Hepatocyte (in vitro differentiated cells): Measurements from ENCODE around the gene EXOC8. TPM values are rescaled to one million over a fixed set of nuclear protein-coding genes. Genes with fewer than 3 reads are reported as not detected.

Source experiments
- DNase-seq: peaks from one replicate; pipeline ENCODE4 v3.0.0-alpha.2; 2016; ENCODE audit warnings: low spot score
- H2AFZ ChIP-seq: fragments of 200-600 bp; sonication (generic); 2 replicates; pipeline ENCODE4 v1.6.0; 2016; ENCODE audit warnings: antibody characterized with exemption, mild to moderate bottlenecking
- H3K27ac ChIP-seq: fragments of 200-600 bp; sonication (generic); 2 replicates; pipeline ENCODE4 v1.5.1; 2016; ENCODE audit warnings: mild to moderate bottlenecking
- H3K27me3 ChIP-seq: fragments of 200-600 bp; sonication (generic); 2 replicates; pipeline ENCODE4 v1.6.1; 2016
- H3K36me3 ChIP-seq: fragments of 200-600 bp; sonication (generic); replicated peaks from 2 replicates; pipeline ENCODE4 v1.5.1; 2016; ENCODE audit warnings: low read depth; ENCODE audit not compliant: insufficient read depth
- H3K4me1 ChIP-seq: fragments of 200-600 bp; sonication (generic); 2 replicates; pipeline ENCODE4 v1.5.1; 2016; ENCODE audit warnings: mild to moderate bottlenecking, moderate library complexity; ENCODE audit not compliant: insufficient read depth
- H3K4me2 ChIP-seq: fragments of 200-600 bp; sonication (generic); 2 replicates; pipeline ENCODE4 v1.6.0; 2016
- H3K4me3 ChIP-seq: fragments of 200-600 bp; sonication (generic); 2 replicates; pipeline ENCODE4 v1.5.1; 2016; ENCODE audit warnings: mild to moderate bottlenecking
- H3K79me2 ChIP-seq: fragments of 200-600 bp; sonication (generic); 2 replicates; pipeline ENCODE4 v1.6.0; 2017; ENCODE audit warnings: mild to moderate bottlenecking
- H3K9me2 ChIP-seq: fragments of 200-600 bp; sonication (generic); replicated peaks from 2 replicates; pipeline ENCODE4 v1.6.0; 2017; ENCODE audit warnings: mild to moderate bottlenecking; ENCODE audit not compliant: insufficient read depth
- H3K9me3 ChIP-seq: fragments of 200-600 bp; sonication (generic); 2 replicates; pipeline ENCODE4 v1.5.1; 2016; ENCODE audit warnings: low read depth, mild to moderate bottlenecking
- H4K20me1 ChIP-seq: fragments of 200-600 bp; sonication (generic); 2 replicates; pipeline ENCODE4 v1.6.0; 2016; ENCODE audit warnings: mild to moderate bottlenecking; ENCODE audit not compliant: insufficient read depth, poor library complexity, severe bottlenecking
- EZH2 ChIP-seq: fragments of 200-600 bp; sonication (generic); IDR thresholded peaks from 2 replicates; pipeline ENCODE4 v1.6.1; 2016; ENCODE audit warnings: antibody characterized with exemption, mild to moderate bottlenecking, borderline replicate concordance
- EZH2phosphoT487 ChIP-seq: fragments of 200-600 bp; sonication (generic); IDR thresholded peaks from one replicate; pipeline ENCODE4 v1.6.1; 2018; ENCODE audit warnings: antibody characterized with exemption, mild to moderate bottlenecking, low read depth, moderate library complexity; ENCODE audit not compliant: unreplicated experiment, severe bottlenecking
- WGBS: methylation state at CpG from one replicate; pipeline ENCODE4 v1.1.6; 2016; ENCODE audit warnings: low lambda C conversion rate; ENCODE audit errors: missing lambda C conversion rate; 5-methylcytosine and 5-hydroxymethylcytosine counted together
- polyA plus RNA-seq: library from polyadenylated mRNA; unstranded; fragments of >200 nt; fragmentation: Nextera tagmentation; extraction: Ambion mirVana; gene quantifications from 2 replicates; pipeline ENCODE4 v1.2.1, GENCODE V29; 2016
- total RNA-seq: library from RNA; depleted of rRNA; stranded (reverse); fragments of >200 nt; gene quantifications from 2 replicates; pipeline ENCODE4 v1.2.3, GENCODE V29; 2014
- TF ChIP-seq, protein P1 (sequence below): fragments of 200-600 bp; sonication (generic); IDR thresholded peaks from 2 replicates; pipeline ENCODE4 v1.5.1; 2016; ENCODE audit warnings: antibody characterized with exemption, mild to moderate bottlenecking; ENCODE audit not compliant: poor library complexity

The EXOC8 gene
- total and polyA plus RNA-seq, 2 experiments from 2014 or later = 3.2 to 23.4 TPM

DNA sequence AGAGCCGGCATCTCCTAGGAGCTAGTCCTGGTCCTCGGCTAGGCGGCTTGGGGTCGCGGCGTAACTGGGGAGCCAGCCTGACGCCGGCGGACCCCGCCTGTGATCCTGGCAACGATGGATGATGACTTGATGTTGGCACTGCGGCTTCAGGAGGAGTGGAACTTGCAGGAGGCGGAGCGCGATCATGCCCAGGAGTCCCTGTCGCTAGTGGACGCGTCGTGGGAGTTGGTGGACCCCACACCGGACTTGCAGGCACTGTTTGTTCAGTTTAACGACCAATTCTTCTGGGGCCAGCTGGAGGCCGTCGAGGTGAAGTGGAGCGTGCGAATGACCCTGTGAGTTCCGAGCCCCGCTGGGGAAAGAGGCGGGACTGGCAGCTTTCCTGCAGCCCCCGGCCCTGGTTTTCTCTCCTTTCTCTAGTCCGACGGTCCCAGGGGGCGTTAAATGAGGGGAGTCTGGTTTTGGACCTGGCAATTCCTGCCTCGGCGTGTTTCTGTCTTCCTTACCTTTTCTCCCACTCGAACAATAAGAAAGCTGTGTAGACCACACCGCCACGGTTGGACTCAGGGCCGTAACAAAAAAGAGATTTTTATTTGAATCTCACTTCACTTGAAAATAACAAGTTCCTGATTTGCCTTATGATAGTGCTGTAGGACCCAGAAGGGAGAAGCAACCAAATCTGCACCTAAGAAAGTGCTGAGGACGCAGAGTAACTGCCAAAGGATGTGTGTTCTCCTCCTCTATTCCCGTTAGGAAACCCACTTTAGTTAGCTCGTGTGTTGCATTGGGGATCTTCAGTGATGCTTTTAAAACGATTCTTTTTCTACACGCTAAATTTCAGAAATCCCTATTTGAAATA lies 847 bp upstream of the EXOC8 start, which contains the start of gene SPRTN:
Gene SPRTN, plus strand, starts transcription at position 24 of the 859 bp plus-strand sequence. Its CDS starts 91 bp downstream, at position 115.
- no peaks in the 10 kb centered on the region for H3K27me3 ChIP-seq
- no peaks in the 10 kb centered on the region for H3K36me3 ChIP-seq
- H3K4me1 ChIP-seq = peaks cover 37% of the 10 kb centered on the region
- WGBS = 2% methylated on average over 39 of the region's 43 CpGs
- peak within 1 kb of the TSS; percentile 53 for H3K4me3 ChIP-seq
- no peak for DNase-seq
- H2AFZ ChIP-seq = peak within 1 kb of the TSS; percentile 76
- no peaks in the 10 kb centered on the region for H3K9me2 ChIP-seq
- peak within 1 kb of the TSS; percentile 93 for H3K4me2 ChIP-seq
- TF ChIP-seq, protein P1, sequence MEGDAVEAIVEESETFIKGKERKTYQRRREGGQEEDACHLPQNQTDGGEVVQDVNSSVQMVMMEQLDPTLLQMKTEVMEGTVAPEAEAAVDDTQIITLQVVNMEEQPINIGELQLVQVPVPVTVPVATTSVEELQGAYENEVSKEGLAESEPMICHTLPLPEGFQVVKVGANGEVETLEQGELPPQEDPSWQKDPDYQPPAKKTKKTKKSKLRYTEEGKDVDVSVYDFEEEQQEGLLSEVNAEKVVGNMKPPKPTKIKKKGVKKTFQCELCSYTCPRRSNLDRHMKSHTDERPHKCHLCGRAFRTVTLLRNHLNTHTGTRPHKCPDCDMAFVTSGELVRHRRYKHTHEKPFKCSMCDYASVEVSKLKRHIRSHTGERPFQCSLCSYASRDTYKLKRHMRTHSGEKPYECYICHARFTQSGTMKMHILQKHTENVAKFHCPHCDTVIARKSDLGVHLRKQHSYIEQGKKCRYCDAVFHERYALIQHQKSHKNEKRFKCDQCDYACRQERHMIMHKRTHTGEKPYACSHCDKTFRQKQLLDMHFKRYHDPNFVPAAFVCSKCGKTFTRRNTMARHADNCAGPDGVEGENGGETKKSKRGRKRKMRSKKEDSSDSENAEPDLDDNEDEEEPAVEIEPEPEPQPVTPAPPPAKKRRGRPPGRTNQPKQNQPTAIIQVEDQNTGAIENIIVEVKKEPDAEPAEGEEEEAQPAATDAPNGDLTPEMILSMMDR = no peak
- TF ChIP-seq EZH2 = no peak
- no peak for TF ChIP-seq EZH2phosphoT487
- H4K20me1 ChIP-seq = peaks cover 35% of the 10 kb centered on the region
- peak within 1 kb of the TSS; percentile 93 for H3K27ac ChIP-seq
- no peaks in the 10 kb centered on the region for H3K9me3 ChIP-seq
- peaks cover 83% of the 10 kb centered on the region for H3K79me2 ChIP-seq

DNA sequence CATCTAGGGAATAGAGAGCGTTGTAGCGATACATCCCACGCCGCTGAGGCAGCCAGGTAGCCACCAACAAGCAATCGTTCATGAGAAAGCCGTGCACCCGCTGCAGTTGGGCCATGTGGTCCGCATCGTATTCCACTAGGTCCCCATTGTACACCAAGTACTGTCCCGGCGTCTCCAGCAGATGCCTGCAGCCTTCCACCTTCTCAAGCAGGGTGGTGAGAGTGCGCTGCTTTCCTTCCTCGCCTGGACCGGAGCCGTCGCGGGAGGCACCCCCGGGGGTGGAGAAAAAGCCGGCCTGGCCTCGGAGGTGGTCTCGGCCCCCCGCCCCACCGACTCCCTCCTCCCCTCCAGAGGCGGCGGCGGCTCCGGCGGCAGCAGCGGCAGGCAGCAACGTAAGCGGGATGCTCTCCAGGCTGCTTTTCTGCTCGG lies 595 bp downstream of the EXOC8 start:
- peak overlapping the region; percentile 50 for H3K4me3 ChIP-seq
- H4K20me1 ChIP-seq = peaks cover 37% of the 10 kb centered on the region
- peak overlapping the region; percentile 93 for H3K4me2 ChIP-seq
- H3K9me2 ChIP-seq = no peaks in the 10 kb centered on the region
- no peak for DNase-seq
- H3K27ac ChIP-seq = peak overlapping the region; percentile 93
- peaks cover 43% of the 10 kb centered on the region for H3K4me1 ChIP-seq
- H3K36me3 ChIP-seq = no peaks in the 10 kb centered on the region
- H2AFZ ChIP-seq = peak overlapping the region; percentile 55
- no peaks in the 10 kb centered on the region for H3K27me3 ChIP-seq
- TF ChIP-seq EZH2phosphoT487 (no peak), EZH2 (no peak)
- TF ChIP-seq, protein P1 = no peak
- 2% methylated on average over 30 of the region's 32 CpGs for WGBS
- H3K9me3 ChIP-seq = no peaks in the 10 kb centered on the region
- H3K79me2 ChIP-seq = peaks cover 85% of the 10 kb centered on the region

DNA sequence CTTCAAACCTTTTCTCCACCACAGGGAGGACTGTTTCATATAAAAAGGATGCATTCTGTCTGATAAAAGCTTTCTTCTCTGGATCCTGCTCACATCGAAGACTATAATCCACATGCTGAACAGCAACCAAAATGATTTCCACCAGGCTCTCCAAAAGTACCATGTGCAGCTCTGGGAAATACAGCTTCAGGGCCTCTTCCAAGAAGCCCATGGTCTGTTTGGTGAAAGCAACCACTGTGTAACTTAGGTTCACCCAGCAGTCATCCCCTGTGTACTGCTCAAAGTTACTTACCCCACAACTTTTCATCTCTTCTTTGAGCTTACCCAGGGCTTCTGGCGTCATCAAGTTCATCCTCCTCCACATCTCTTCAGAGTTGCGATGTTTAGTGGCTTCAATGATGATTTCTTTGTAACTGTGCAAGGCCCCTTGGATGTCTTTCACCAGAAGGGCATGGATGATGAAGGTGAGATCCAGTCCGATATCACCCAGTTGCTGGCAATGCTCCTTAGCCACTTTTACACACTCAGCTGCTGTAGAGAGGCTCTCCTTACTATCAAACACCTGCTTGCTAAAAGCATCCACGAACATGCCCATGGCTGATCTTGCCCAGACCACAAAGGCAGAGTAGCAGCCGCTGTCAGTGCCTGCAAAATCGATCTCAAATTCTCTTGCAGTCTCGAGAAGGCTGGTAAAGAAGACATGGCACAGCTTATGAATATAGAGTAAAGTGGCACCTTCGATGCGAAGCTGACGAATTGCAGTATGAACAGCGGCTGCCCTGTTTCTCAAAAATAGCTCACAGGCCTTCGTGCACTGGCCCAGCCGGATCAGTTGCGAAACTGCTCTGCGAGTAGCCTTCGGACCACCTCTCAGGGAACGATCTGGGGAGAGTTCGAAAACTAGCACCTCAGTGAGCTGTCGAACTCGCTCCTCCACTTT lies 1.7 kb downstream of the EXOC8 start:
- TF ChIP-seq EZH2 (no peak), EZH2phosphoT487 (no peak)
- TF ChIP-seq, protein P1 = no peak
- no peak for DNase-seq
- whole genome bisulfite sequencing = 76% methylated on average over 21 of the region's 21 CpGs
- H3K27ac ChIP-seq = peak overlapping the region; percentile 93
- peaks cover 37% of the 10 kb centered on the region for H4K20me1 ChIP-seq
- peaks cover 43% of the 10 kb centered on the region for H3K4me1 ChIP-seq
- H3K9me2 ChIP-seq = no peaks in the 10 kb centered on the region
- H3K9me3 ChIP-seq = no peaks in the 10 kb centered on the region
- H3K36me3 ChIP-seq = no peaks in the 10 kb centered on the region
- H3K27me3 ChIP-seq = no peaks in the 10 kb centered on the region
- no peak overlapping the region for H2AFZ ChIP-seq
- H3K4me3 ChIP-seq = peak overlapping the region; percentile 50
- H3K79me2 ChIP-seq = peaks cover 74% of the 10 kb centered on the region
- peak overlapping the region; percentile 93 for H3K4me2 ChIP-seq
